ENCODE measurements around the gene KLHDC7A. TPM values are rescaled to one million over a fixed set of nuclear protein-coding genes. Genes with fewer than 3 reads are reported as not detected.
A peak's percentile ranks its signal among the peaks of the same experiment; 100 is the strongest.

Gene KLHDC7A
- total RNA-seq, 2 donors from 2014 or later = 0.95 to 1.4 TPM

DNA sequence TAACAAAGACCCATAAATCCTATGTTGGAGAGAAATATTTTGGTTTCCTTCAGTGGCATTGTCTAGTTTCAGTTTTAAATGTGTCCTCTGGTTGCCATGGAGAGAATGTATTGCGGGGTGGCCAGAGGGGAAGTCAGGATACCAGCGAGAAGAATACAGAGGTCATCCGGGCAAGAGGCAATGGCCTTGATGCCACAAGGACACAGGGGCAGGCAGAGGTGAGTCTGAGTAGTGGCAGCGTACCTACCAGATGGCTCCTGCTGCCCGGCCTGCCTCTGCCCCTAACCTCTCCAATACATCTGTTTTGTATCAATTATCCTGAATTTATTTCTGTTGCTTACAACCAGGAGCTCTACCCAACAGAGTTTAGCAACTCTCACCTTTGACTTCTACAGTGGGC, 14.9 kb downstream of the KLHDC7A start:
- no peak for DNase-seq
- ATAC-seq = no peak
- intact Hi-C loops (cut with DNase I, micrococcal nuclease) = no loop called here

DNA sequence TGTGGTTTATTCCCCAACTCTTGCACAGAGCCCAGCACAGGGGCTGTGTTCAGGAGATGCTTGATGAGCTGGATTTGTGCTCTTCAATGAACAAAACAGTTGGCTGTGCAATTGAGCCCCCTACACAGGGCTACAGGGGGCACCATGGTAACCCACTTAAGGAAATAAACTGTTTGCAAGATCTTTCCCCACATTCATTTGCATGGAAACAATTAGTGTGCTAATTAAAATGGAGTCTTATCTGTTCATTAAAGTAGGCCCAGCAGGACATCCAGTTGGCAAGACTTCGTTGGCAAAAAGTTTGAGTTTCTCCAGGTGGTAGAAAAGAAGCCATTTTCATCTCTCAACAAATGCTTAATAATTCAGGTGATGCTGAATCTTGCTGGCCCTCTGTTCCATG, 15.3 kb downstream of the KLHDC7A start:
- intact Hi-C loops (cut with DNase I, micrococcal nuclease) = no loop called here
- ATAC-seq (no peak), DNase-seq (no peak)

DNA sequence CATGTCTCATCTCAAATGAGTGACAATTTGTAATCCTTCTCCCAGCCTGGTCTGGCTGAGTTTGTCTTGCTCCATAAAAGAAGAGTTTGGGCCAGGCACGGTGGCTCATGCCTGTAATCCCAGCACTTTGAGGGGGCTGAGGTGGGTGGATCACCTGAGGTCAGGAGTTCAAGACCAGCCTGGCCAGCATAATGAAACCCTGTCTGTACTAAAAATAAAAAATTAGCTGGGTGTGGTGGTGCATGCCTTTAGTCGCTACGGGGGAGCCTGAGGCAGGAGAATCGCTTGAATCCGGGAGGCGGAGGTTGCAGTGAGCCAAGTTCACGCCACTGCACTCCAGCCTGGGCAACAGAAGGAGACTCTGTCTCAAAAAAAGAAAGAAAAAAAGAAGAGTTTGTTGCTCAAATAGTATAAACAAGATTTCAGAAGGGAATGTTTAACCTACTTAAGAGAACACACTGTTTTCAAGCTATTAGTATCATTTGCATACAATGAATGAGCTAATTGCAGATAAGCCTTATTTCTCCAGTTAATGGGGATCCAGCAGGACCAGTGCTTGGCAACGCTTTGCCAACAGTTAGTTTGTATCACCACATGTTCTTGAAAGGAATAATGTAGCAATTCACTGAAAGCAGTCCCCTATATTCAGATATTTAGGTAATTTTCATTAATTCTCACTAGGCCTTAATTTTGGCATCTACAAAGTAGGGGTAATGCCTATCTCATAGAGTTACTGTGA, 15.9 kb downstream of the KLHDC7A start:
- DNase-seq = no peak
- intact Hi-C loops (cut with DNase I, micrococcal nuclease) = no loop called here
- no peak for ATAC-seq

DNA sequence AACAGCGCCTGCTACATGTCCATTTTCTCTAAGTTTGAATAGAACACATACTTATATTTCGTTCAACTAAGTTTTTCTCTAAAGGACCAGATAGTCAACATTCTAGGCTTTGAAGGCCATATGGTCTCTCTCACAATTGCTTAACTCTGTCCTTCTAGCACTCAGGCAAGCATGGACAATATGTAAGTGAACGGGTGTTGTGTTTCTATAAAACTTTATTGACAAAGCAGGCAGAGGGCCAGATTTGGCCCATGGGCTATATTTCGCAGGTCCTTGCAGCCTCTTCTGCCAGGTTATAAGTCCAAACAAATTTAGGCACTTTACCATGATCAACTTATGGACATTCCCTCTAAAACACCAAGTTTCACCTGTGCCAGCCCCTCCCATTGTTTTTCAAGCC, 21.1 kb downstream of the KLHDC7A start:
- DNase-seq = no peak
- intact Hi-C loops (cut with DNase I, micrococcal nuclease) = no loop called here
- no peak for ATAC-seq

DNA sequence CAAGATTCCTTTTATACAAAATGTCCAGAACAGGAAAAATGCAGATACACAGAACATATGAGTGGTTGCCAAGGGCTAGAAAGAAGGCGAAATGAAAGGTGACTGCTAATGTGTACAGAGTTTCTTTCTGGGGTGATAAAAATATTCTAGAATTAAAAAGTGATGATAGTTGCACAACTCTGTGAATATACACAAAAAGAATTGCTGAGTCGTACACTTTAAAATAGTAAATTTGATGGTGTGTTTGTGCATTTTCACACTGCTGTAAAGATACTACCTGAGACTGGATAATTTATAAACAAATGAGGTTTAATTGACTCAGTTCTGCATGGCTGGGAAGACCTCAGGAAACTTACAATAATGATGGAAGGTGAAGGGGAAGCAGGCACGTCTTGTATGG, 23.9 kb downstream of the KLHDC7A start:
- no peak for ATAC-seq
- DNase-seq = no peak
- intact Hi-C loops (cut with DNase I, micrococcal nuclease) = no loop called here

DNA sequence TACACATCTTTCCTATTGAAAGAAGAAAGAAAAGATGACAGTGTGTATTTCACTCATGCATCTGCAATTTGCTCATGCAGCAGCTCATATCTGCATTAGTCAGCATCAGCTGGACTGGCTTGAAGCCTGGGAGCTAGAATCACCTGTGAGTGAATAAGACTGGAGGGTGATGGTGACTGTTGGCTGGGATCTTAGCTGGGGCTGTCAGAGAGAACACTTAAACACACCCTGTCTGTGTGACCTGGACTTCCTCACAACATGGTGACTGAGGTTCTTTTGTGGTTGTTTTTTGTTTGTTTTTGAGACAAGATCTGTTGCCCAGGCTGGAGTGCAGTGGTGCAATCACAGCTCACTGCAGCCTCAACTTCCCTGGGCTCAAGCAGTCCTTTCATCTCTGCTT, 24.9 kb downstream of the KLHDC7A start:
- intact Hi-C loops (cut with DNase I, micrococcal nuclease) = no loop called here
- no peak for ATAC-seq
- DNase-seq = no peak

- ATAC-seq (no peak), DNase-seq (no peak)
- intact Hi-C loops (cut with DNase I, micrococcal nuclease) = no loop called here
These were observed 27.4 kb downstream of the KLHDC7A start for GRCh38 chr1:18508084-18508483.

GRCh38 chr1:18511149-18511873, 30.6 kb downstream of the KLHDC7A start:
- DNase-seq = no peak
- intact Hi-C loops (cut with DNase I, micrococcal nuclease) = no loop called here
- no peak for ATAC-seq

GRCh38 chr1:18511874-18512150, 31.1 kb downstream of the KLHDC7A start:
- DNase-seq (no peak), ATAC-seq (no peak)
- intact Hi-C loops (cut with DNase I, micrococcal nuclease) = no loop called here

DNA sequence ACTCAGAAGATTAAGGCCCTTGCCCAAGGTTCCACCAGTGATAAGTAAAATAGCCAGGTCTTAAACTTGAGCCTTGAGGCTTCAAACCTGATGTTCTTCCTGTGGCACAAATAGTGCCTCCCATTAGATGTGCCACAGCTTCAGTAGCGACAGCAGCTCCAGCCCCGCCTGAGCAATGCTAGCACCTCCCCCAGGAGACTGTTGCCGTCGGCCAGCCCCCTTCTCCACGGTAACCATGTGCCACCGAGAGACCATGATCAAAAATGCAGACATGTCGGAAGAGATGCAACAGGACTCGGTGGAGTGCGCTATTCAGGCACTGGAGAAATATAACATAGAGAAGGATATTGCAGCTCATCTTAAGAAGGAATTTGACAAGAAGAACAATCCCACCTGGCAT, 32.2 kb downstream of the KLHDC7A start:
- DNase-seq (no peak), ATAC-seq (no peak)
- intact Hi-C loops (cut with DNase I, micrococcal nuclease) = no loop called here

GRCh38 chr1:18513995-18514394, 33.3 kb downstream of the KLHDC7A start:
- intact Hi-C loops (cut with DNase I, micrococcal nuclease) = no loop called here
- DNase-seq (no peak), ATAC-seq (peak; percentile 49)

DNA sequence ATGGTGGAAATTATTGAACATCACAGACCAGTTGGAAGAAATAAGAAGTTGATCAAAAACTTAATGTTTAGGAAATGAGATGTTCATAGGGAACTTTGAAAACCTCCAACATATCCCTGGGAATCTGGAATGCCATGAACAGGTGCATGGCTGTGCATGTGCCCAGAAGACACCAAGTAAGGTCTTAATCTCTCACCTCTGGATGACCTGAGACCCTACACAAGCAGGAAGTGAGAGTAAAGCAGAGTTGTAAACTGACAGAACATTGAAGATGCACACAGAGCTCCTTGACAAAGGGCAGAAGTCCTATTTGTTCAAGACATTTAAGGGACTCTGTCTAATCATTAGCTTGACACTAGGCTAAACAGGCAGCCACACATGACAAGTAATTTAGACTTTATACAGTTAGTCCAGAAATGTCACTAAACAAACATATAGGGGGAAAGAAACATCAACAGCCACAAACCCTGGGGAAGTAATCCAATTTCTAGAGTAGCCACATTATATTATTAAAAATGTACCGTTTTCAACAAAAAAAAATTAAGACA, 34.5 kb downstream of the KLHDC7A start:
- ATAC-seq (peak; percentile 53), DNase-seq (no peak)
- intact Hi-C loops (cut with DNase I, micrococcal nuclease) = no loop called here

DNA sequence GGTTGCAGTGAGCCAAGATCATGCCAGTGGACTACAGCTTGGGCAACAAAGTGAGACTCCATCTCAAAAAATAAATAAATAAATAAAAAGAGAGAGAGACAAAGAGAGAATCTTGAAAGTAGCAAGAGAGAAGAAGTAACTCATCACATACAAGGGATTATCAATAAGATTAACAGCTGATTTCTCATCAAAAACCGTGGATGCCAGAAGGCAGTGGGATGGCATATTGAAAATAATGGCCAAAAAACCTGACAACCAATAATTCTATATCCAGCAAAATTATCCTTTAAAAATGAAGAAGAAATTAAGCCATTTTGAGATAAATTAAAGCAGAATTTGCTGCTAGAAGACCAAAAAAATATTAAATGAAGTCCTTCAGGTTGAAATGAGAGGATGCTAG, 35.7 kb downstream of the KLHDC7A start:
- intact Hi-C loops (cut with DNase I, micrococcal nuclease) = no loop called here
- ATAC-seq = no peak
- DNase-seq = no peak

- ATAC-seq (no peak), DNase-seq (no peak)
- intact Hi-C loops (cut with DNase I, micrococcal nuclease) = no loop called here
These were observed 45.9 kb downstream of the KLHDC7A start for GRCh38 chr1:18526436-18527275.

- DNase-seq (no peak), ATAC-seq (no peak)
- intact Hi-C loops (cut with DNase I, micrococcal nuclease) = no loop called here
These were observed 46.8 kb downstream of the KLHDC7A start for GRCh38 chr1:18527514-18527913.

DNA sequence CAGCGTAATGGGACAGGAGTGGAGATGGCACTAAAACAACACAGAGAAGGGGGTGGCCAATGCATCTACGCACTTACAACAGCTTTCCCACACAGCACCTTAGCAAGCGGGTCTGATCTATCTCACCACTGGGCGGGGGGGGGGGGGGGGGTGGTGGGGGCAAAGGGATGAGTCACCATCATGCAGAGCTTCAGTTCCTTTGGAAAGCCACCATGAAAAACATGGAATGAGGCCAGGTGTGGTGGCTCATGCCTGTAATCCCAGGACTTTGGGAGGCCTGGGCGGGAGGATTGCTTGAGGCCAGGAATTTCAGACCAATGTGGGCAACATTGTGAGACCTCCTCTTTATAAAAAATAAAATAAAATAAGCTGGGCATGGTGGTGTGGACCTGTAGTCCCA, 47.2 kb downstream of the KLHDC7A start:
- intact Hi-C loops (cut with DNase I, micrococcal nuclease) = no loop called here
- DNase-seq (no peak), ATAC-seq (no peak)

DNA sequence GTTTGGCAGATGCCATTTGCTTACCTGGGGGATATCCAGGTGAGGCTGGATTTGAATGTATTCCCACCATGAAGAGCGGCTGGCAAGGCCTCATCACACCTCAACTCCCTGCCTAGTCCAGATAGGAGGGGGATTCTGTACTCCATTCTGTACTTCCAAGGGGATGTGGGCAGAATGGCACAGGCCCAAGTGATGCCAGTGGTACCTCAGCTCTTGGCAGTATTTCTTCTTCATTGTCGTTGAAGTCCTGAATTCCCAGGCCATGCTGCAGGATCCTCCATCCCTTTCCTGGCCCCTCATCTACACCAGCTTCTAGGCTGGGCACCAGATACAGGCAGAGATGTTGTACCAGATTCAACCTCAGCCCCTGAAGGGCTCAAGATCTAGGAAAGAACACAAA, 47.9 kb downstream of the KLHDC7A start:
- DNase-seq (no peak), ATAC-seq (no peak)
- intact Hi-C loops (cut with DNase I, micrococcal nuclease) = no loop called here

DNA sequence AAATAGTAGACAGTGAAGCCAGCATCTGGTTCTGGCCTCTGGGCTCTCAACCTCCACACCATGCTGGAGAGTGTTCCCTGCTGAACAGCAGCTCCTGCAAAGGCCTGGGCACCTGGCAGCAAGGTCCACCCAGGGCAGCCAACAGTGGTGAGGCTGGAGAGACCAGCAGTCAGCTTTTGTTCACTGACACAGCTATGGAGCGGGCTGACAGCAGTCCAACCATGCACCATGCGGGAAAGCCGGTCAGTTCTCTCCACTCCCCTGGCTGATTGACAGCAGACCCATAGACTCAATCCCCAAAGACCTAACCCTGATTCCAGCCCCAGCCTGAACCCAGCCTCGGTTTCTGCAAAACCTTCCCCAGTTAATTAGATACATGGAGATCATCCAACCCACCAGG, 49.0 kb downstream of the KLHDC7A start:
- intact Hi-C loops (cut with DNase I, micrococcal nuclease) = no loop called here
- ATAC-seq (no peak), DNase-seq (no peak)

- ATAC-seq = peak; percentile 47
- DNase-seq = peak in 1 of 2 donors; percentile 32
These were observed 50.1 kb downstream of the KLHDC7A start for GRCh38 chr1:18530587-18531502.

More at GRCh38 chr1:18530587-18531502, 50.1 kb downstream of the KLHDC7A start:
- intact Hi-C loops (cut with DNase I, micrococcal nuclease) = no loop called here
